ENCODE measurements around the gene KIRREL1. TPM values are rescaled to one million over a fixed set of nuclear protein-coding genes. Genes with fewer than 3 reads are reported as not detected.

Gene KIRREL1
- total and polyA plus RNA-seq, 2 of the 8 experiments (the other 6 are each of a cell fraction or from before 2014, with no cell fraction given): 14.2 to 39.0 TPM

- 90% methylated on average over 16 of the region's 17 CpGs; no CpG with 5 or more reads in 1 of the 2 experiments for WGBS, 2 experiments (ENCODE audit: extremely low coverage in 1 of 2, insufficient coverage in 1 of 2, insufficient read length in 1 of 2, insufficient replicate concordance in 2 of 2, low coverage in 1 of 2, low lambda C conversion rate in 2 of 2, missing lambda C conversion rate in 1 of 2)
- Histone ChIP-seq H3K4me1 (replicated peaks in 1 of 4; ENCODE audit: control insufficient read depth in 3 of 4, insufficient read depth in 4 of 4, low read length in 3 of 4) (peaks cover 3 to 12% (median 7%) of the 10 kb centered on the region in 4 experiments), H2BK15ac (ENCODE audit: low read length) (no peak overlapping the region), H4K91ac (replicated peaks; ENCODE audit: insufficient read length, low read length) (no peak overlapping the region), H3K23me2 (ENCODE audit: low read depth, low read length) (no peaks in the 10 kb centered on the region; the same call in 1 of the 2 replicates), H3K27ac (ENCODE audit: low read depth, low read length) (no peak overlapping the region), H2BK12ac (ENCODE audit: low read depth, low read length) (peak overlapping the region; percentile 10; the same call in 1 of the 2 replicates), H3K4ac (replicated peaks; ENCODE audit: insufficient read length, low read depth, low read length) (no peak overlapping the region), H3K18ac (ENCODE audit: extremely low read depth, low read length) (no peak overlapping the region), H4K8ac (ENCODE audit: extremely low read depth, insufficient read depth, low read length) (no peak overlapping the region), H2AFZ (ENCODE audit: low read length) (no peak overlapping the region), H3K79me2 (ENCODE audit: control insufficient read depth in 1 of 2, insufficient read depth in 2 of 2, low read length in 2 of 2) (peaks cover 0 to 48% of the 10 kb centered on the region in 2 experiments; a peak in 3 of 4 replicates), H3K4me3 (ENCODE audit: extremely low read depth in 1 of 4, insufficient read depth in 2 of 4, low read depth in 3 of 4, low read length in 4 of 4) (no peak overlapping the region), H2BK120ac (replicated peaks; ENCODE audit: low read depth, low read length) (no peak overlapping the region), H2BK5ac (ENCODE audit: low read depth, low read length) (no peak overlapping the region), H3K14ac (ENCODE audit: insufficient read length) (no peak overlapping the region), H4K20me1 (replicated peaks in 1 of 2; ENCODE audit: control insufficient read depth in 1 of 2, insufficient read depth in 2 of 2, low read length in 2 of 2) (peaks cover 0 to 2% of the 10 kb centered on the region in 2 experiments), H3K56ac (replicated peaks; ENCODE audit: insufficient read length, low read depth, low read length) (no peak overlapping the region), H3K79me1 (ENCODE audit: low read depth, low read length) (peaks cover 12% of the 10 kb centered on the region), H4K5ac (ENCODE audit: insufficient read length, low read depth, low read length) (no peak overlapping the region), H2BK20ac (ENCODE audit: low read length) (no peak overlapping the region), H3K36me3 (ENCODE audit: control insufficient read depth in 2 of 4, insufficient read depth in 4 of 4, low read length in 3 of 4) (no peaks in the 10 kb centered on the region), H3K9ac (replicated peaks in 1 of 4; ENCODE audit: extremely low read depth in 1 of 4, low read depth in 3 of 4, low read length in 3 of 4) (peak overlapping the region in 1 of 4 experiments; percentile 7; a peak in 2 of 7 replicates), H2AK5ac (ENCODE audit: low read depth, low read length) (peak overlapping the region; percentile 75; the same call in 1 of the 2 replicates), H3K9me3 (ENCODE audit: insufficient read depth in 2 of 2, low read depth in 1 of 2, low read length in 1 of 2) (no peaks in the 10 kb centered on the region), H3K23ac (ENCODE audit: insufficient read length) (no peak overlapping the region), H3K27me3 (replicated peaks in 1 of 4; ENCODE audit: control insufficient read depth in 3 of 4, extremely low read depth in 1 of 4, insufficient read depth in 3 of 4, low read length in 3 of 4) (no peaks in the 10 kb centered on the region), H3K4me2 (ENCODE audit: insufficient read depth in 1 of 2, low read depth in 2 of 2, low read length in 2 of 2) (no peak overlapping the region)
- CTCF ChIA-PET (ENCODE audit: partially characterized antibody): interaction anchor here (0.7 to 49.0 kb wide), 25 partner anchors 7 to 87 kb away, joined by 3 to 1615 read pairs (median 8); partner anchors contain the start of gene KIRREL1
- no peak for DNase-seq (ENCODE audit: low read depth in 1 of 2, low spot score in 2 of 2)
- no peak for FAIRE-seq
- POLR2A ChIA-PET (ENCODE audit: partially characterized antibody): interaction anchor here (0.6 to 1.6 kb wide), 4 partner anchors 8 to 26 kb away, joined by 3 to 5 read pairs (median 3); no protein-coding TSS in a partner anchor
- TF ChIP-seq SP2 (IDR thresholded peaks at IDR 0.05; ENCODE audit: low read length): no peak
- TF ChIP-seq SP4 (IDR thresholded peaks at IDR 0.05; ENCODE audit: low read length): no peak
- TF ChIP-seq TBP (IDR thresholded peaks at IDR 0.05; ENCODE audit: low read depth, low read length): no peak
- no peak for TF ChIP-seq YY1 (IDR thresholded peaks at IDR 0.05; ENCODE audit: low read depth, low read length)
Measured at GRCh38 chr1:158037008-158037865, 43.8 kb downstream of the KIRREL1 start.
